ENCODE measurements around the gene MAP7. TPM values are rescaled to one million over a fixed set of nuclear protein-coding genes. Genes with fewer than 3 reads are reported as not detected.

MAP7 gene
- total RNA-seq, 1 donor from 2014 or later, result 1.2 TPM

Other genes with a start within 250 kb of the MAP7 start
- 6.1 and 6.5 TPM in 2 replicates for gene MAP3K5, start 242.1 kb upstream of the MAP7 start, total RNA-seq

Measured in activated T-helper 2 cell treated with anti-CD3 and anti-CD28 coated beads, Interferon-gamma antibody, Interleukin-2, Interleukin-4, amounts not matched to agents 10 μg/mL and 5 μg/mL and 100 μg/mL, durations not matched to agents 14 hours and 24 hours and 36 hours (primary cell).